Kidney tubule cell (primary cell): Measurements from ENCODE around the gene ZNF638.

ENCODE experiments used
- DNase-seq: peaks from one replicate; pipeline ENCODE4 v3.0.0-alpha.2; 2018; ENCODE audit warnings: low spot score

Gene ZNF638

DNA sequence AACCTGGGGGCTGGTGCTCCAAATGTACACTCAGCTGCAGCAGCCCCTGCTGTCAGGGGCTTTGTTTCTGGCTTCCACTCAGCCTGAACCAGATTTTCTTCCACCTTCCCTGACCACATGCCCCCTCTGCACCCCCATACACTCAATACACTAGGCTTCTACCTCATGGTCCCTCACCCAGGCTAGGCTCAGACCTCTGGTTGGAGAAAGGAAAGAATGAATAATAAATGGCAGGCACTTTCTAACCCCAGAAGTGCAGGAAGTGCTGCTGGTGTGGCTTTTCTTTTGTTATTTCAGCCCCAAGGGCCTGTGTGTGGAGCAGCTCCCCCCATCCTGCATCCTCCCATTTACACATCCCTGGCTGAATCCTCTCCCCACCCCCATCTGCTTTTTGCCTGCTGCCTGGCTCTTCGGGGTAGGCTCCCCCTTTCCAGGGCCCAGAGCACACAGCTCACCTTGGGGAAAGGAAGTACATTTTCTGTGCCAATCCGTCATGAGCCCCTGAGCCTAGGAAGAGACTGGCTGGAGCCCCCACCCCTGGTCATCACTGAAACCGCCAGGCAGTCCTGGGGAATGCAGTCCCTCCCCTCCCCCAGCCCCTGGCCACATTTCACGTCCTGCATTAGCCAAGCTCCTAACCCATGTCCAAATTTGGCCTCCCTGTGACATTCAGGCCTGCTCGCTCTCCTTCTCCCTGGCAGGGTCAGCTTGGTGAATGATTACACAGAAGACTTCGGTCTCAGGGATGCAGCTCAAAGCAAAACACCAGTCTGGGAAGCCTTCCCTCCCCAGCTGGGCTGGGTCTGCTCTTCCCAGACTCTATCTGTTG is 124.4 kb downstream of the ZNF638 start:
- DNase-seq: peak; percentile 68

DNA sequence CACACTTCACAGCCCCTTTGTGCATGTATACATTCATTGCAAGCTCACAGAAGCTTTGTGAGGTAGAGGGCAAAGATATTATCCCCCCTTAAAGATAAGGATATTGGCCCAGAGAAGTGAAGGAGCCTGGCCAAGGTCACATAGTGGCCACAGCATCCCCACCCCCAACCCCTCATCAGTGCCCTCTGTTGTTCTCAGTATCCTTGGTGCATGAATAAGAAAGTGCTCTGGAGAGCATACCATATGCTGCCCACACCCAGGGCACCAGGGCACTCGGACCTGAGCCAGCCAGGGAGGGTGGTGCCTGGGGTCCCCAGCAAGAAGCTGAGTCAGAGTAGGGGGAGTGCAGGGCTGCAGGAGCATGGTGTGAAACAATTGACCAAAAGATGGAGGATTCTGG is 125.0 kb downstream of the ZNF638 start:
- peak; percentile 36 for DNase-seq

DNA sequence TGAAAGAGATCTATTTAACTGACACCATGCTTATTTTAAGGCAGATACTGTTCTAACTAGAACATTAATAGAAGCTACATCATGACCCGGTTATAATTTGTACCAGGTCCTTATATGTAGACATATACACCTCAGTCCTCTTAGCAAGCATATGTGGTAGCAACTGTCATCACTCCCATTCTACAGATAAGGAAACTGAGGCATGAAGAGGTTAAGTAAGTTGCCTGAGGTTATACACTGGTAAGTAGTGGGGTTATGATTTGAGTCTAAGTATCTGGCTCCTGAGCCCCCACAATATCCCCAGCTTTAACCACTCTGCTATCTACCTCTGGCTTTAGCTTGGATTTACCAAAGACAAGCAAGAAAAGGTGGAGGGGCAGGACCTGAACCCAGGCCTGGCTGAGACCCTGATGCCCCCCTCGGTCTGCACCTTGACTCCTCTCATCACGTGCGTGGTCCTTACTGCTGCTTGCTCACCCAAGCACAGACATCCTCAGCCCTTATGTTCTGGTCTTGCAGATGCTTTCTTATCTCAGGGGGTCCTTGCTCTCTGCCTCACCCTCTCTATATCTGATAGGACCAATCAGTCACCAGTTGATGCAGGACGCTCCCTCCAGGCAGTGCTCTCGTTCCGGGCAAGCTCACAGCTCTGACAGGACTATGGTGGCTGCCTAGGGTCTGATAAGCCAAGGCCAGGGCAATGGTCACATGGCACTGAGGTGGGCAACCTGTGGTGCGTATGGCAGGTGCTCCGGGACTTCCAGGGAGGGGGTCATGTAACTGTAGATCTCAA is 125.7 kb downstream of the ZNF638 start:
- no peak for DNase-seq

DNA sequence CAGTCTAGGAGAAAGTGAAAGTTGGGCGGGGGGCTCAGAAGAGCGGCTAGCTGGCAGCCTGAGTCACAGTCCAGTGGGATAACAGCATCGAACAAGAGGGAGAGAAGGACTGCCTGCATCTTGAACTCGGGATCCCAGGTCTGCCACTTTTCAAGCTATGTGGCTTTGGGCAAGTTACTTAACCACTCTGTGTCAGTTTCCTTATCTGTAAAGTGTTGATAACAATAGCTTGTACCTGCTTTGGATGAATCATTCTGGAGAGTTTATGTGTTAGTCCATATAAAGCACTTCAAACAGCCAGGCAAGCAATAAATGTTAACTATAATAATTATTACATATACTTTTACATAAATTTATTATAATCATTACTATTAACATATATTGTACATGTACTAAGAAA is 126.3 kb downstream of the ZNF638 start:
- DNase-seq: no peak

DNA sequence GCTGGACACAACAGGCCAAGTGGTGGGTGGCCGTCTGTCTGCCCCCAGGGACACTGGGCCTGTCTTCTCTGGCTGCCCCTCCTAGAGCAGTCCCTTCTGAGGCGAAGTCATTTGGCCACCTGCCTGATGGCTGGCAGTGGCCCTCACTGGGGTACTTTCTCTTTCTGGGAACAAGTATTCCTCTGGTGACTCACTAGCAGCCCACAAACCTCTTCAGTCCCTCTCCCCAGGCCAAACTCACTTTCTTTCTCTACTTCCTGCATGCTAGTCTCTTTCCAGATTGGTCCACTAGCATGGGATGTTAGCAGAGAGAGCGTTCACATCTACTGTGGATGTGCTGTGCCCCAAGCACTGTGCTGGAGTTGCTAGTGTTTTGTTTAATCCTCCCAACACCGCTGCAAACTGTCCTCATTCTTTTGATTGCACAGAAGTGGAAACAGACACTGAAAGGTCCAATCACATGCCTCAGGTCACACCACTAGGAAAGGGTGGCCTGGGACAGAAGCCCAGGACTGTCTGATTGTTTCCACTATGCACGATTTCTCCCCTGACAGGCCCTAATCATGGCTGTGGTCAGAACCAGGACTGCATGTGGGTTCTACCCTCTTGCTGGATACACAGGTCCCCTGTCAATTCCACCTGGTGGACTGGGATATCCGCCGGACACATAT is 127.0 kb downstream of the ZNF638 start:
- DNase-seq: peak; percentile 69

DNA sequence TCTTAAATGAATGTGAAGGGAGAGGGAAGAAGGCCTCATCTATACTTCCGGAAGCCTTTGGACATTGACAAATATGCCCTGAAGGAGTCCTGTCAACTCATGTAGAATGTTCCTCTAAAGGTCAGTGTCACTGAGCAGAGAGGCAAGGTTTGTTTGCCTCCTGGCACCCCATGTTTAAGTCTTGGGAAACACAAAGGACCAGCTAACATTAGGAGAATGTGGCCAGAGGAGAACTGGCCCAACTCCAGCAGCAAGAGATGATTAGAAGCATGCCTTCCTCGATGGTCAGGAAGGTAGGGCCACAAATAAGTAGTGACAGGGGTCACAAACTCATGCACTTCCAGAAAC is 127.5 kb downstream of the ZNF638 start:
- no peak for DNase-seq

DNA sequence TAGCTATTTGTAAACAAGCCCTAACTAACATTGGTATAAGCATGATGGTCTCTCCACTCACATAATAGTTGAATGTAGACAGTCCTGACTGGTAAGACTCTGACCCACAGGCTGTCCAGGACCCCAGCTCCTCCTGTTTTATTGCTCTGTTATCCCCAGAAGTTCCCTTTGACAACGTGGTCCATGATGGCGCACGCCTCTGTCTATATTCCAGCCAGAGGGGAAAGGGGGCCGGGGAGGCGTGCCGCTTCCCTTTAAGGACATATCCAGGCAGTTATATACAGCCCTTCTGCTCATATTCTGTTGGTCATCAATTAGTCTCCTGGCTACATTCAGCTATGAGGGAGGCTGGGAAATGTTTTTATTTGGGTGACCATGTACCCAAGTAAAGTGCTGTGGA is 128.5 kb downstream of the ZNF638 start:
- DNase-seq: no peak

DNA sequence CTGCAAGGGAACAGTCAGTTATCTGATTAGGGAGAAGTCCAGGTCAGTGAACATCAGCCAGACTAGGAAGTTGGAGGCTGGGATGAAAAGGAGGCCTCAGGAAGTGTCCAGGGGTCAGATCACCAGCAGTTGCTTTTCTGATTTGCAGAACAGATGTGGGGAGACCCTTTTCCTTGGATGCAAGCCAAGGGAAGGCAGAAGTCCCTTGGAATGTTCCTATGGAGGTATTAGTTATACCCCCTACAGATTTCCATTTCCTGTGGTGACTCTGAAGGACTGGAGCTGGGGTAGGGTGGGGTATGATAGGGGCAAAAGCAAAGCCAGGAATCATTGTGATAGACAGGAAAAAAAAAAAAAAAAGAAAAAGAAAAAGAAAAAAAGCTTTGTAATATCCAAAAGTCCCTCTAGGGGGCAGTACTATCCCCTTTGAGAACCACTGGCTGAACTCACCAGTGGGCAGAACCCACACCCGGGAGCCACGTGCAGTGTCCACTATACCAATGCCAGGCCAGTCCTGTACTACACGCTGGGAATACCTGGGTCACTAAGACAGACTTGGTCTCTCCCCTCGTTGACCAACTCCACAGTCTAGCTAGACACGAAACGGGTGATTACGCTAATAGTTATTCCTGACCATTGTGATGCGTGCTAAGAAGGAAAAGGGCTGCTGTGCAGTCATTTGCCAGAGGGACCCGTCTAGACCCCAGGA is 129.2 kb downstream of the ZNF638 start:
- DNase-seq: peak; percentile 20

DNA sequence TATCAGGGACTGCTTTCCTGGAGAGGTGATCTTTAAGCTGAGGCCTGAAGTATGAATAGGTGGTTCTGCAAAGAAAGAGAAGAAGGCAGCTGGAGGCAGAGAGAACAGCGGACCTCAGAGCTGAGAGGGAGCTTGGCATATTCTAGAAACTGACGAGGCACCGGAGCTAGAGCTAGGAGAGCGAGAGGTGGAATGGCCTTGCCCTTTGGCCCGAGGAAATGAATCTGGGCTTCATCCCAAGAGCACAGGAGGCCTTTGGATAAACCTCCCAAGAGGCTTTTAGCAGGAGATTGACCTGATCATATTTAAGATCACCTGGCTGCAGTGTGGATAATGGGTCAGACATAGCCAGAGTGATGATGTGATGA is 129.7 kb downstream of the ZNF638 start:
- DNase-seq: no peak

DNA sequence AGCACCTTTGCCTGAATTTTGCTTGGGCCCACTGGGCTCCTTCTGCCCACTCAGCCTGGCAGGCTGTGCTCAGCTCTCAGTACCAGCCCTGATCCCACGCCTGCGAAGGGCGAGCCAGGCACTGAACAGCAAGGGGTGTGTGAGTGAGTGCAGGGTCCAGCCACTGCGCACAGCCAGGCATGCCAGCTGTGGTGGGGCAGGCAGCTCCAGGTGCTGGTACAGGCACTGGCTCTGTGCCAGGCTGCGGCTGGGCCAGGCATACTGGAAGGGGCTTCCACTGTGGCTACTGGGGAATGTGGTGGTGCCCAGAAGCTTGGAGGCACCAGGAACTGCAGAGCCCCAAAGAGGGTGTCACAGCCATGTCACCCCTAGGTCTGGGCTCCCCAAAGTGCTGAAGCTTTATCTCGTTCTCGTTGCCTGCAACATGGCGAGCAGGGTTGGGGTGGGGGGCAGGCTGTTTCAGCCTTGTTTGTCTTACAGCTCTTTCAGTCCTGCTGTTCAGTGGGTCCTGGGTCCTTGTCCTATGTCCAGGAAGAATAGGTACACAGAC is 130.5 kb downstream of the ZNF638 start:
- no peak for DNase-seq

DNA sequence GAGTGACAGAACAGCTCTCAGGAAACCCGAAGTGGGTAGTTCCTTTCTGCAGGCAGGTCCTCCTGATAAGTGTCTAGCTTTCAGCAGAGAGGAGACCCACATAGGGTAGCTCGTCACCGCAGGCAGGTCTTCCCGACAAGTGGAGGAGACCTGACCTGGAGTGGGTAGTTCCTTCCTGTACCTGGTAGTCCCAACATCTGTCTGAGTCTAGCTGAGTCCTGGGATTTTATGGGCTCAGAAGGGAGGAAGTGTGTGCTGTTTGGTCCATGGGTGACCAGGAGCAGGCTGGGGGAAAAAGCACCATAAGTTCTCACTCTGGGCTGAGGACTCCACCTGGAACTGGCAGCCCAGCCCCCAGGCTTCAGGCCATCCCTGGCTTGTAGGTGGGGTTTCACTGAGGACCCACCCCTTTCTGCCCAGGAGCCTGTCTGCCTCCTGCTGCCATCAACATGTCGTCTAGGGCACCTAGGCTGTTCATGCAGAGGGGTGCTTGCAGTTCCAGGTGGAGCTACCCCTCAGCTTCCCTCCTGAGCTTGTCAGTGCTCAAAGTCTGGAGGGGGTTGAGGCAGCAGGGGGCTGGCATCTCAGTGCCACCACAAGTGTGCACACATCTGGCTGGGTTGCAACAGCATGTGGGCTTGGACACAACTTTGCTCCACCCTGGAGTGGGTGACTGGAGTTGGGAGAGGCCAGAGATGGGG is 131.2 kb downstream of the ZNF638 start:
- DNase-seq: no peak

DNA sequence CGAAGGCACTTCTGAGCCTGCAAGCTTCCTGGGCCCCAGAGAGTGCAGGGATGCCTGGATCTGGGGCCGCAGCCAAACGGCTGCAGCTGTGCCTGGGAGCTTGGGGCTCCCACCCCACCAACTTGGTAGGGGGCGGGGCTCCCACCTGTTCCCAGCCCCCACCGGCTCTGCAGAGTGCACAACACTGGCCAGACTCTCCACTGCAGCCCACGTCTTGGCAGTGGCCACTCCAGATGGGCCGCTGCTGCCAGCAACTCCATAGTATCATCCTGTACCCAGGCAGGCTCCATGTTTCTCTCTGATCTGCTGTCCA is 131.7 kb downstream of the ZNF638 start:
- no peak for DNase-seq

DNA sequence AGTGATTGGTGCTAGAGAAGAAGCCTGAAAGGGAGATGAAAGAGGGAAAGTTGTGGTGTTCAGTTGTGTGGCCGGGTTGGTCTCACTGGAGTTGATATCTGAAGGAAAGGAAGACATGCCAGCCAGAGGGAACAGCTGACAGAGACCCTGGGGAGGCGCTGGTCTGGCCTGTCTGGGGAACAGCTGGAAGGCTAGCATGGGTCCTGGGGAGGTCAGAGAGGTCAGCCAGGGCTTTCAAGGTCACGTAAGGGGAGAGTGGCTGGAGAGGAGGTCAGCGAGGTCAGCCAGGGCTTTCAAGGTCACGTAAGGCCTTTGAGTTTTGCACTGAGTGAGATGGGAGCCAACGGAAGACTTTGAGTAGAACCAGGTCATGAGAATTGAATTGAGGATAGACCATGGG is 132.8 kb downstream of the ZNF638 start:
- no peak for DNase-seq

DNA sequence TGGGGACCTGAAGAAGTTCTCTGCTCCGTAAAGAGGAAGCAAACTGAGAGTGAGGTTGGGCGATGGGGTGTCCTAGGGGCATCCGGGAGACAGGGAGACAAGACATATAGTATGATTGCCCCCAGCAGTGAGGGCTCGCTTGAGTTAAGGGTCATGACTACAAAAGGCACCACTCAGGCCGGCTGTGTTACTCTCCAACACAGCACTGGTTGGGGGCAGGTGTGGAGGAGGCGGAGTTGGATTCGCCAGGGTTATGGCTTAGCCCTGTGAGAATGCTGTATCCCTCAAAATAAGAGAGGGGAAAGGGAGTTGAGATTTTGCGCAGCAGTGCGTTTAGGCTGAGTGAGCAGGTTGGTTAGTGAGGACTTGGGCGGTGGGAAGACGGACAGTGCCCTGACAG is 133.8 kb downstream of the ZNF638 start:
- DNase-seq: no peak

DNA sequence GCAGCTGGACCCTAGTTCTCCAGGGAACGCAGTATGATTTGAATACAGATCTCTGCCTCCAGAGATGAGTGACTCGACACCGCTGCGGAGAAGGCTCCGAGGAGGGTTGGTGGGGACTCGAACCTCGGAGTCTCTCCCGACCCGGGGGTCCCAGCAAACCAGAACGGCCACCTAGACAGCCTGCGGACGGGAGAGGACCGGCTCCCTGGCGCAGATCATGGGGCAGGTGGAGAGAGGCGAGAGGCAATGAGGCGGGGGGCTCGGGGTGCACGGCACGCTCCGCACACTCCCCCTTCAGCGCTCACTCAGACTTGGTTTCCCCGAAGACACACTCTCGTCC is 134.3 kb downstream of the ZNF638 start:
- DNase-seq: no peak

DNA sequence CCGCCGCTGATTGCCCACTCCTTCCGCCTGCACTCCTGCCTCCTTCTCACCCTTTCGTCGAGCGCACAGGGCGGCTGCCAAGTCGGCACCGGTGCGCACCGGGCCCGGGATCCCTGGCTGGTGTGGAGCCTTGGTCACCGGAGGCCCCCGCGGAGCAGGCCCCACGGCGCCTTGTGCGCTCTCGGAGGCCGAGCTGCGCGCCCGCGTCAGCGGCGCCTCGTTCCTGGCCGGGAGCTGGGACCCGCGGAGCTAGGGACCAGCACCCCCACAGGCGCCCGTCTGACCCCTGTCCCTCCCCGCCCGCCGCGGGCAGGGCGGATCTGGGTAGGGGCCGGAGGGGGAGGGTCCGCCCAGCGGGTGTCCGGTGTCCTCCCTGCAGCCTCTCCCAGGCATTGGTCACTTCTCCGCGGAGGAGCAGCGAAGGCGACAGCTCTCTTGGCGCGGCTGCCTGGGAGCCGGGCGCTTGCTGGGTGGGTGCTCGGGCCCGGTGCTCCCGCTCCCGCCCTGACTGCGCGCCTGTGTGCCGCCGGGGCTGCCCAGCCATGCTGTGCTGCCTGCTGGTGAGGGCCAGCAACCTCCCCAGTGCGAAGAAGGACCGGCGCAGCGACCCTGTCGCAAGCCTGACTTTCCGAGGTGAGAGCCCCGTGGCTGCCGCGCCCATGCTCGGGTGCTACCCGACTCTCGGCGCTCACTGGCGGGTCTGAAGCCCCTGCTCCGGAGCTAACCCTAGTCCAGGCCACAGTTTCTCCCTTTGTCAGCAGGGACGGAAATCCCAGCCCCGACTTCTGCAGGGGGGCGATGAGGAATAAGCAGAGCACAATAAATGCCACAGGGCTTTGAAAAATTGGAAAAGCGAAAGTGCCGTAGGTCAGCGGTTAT is 135.0 kb downstream of the ZNF638 start:
- DNase-seq: peak; percentile 50

DNA sequence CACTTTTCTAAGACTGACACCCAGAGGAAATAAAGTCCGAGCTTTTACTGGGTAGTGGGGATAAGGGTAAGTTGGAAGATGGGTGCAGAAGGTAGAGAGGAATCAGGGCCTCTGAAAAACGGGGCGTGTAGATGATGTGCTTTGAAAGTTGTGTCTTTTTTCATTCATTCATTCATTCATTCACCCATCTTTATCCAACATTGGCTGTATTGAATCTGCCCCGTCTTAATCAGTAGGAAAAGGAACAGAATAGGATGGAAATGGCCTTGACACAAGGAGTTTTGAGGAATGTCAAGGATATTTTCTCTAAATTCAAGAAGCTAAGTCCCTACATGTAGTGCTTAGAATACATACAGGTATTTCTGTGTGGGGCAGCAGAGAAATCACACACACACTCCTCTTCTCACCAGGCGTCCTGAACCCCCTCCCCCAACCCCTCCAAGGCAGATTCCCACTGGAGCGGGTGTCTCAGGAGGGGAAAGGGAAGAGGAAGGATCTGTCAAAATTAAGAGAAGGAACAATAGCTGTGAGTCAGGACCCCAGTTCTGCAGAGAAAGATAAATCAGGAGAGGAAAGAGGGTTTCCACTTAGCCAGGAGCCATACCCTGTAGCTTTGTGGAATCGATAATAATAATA is 135.7 kb downstream of the ZNF638 start:
- no peak for DNase-seq

DNA sequence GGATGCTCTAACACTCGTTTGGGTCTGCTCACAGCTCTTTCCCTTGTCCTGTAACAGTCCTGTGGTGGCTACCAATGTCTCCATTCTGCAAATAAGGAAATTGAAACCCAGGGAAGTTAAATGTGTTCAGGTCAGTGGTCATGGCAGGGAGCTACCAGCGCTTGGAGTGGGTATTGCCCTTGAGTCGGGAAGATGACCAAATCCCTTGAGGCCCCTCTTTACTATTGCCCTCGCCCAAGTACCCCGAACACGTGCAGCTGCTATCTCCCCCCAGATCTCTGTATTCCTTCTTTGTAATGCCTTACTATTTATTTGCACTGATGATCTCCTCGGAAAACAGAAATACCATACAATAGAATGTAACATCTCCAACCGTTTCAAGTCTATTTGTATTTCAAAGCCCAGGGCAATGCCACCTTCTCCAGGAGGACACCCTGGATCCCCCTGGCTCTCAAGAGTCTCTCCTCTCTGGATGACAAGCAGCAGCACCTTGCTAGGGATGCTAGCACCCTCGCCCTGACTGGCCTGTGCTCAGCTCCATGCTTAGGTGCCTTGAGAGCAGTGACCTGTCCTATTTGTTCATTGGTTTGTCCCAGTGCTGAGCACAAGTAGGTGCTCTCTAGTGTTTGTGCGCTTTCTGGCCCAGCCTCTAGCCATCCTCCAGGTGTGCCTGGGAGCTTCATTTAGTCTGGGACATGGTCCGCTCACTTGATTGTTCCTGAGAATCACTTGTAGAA is 136.9 kb downstream of the ZNF638 start:
- DNase-seq: no peak
